ENCODE data around the gene SHOC2.

SHOC2 gene

DNA sequence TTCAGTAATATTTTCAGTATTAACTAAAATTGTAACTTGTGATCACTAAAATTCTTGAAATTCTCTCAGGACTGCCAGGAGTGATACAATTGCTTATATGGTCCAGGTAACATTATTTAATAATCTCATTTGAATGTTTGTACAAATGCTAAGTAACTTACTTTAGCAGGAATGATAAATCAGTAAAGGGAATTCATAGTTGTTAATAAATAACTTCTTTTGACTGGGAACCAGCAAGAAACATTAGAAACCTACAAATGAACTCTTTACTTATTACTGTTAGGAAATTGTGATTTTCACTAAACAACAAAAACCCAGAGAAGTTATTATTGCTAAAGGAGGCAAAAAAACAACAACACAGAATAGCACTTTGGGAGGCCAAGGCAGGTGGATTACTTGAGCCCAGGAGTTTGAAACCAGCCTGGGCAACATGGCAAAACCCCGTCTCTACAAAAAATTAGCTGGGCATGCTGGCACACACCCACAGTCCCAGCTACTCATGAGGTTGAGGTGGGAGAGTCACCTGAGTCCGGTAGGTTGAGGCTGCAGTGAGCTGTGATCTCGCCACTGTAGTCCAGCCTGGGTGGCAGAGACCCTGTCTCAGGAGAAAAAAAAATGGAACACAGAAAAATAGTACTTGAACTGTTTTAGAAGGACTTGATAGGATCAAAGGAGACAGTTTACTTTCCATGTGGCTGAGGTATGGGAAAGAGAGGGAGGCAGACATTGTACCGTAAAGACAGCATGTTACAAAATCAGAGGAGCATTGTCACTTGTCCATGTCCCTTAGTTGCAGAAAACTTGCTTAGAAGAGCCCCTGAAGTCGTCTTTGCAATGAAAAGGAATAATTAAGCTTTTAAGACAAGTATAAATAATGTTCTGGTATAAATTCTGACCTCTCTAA lies 53.1 kb downstream of the SHOC2 start:
- Histone ChIP-seq H3K9me3 (ENCODE audit: control insufficient read depth in 1 of 2, low read length in 2 of 2) (no peaks in the 10 kb centered on the region), H3K4me3 (ENCODE audit: low read depth in 1 of 2, low read length in 2 of 2) (no peak overlapping the region), H3K36me3 (ENCODE audit: control insufficient read depth in 1 of 2, insufficient read depth in 2 of 2, low read length in 2 of 2) (no peaks in the 10 kb centered on the region), H3K27me3 (ENCODE audit: low read depth, low read length) (no peaks in the 10 kb centered on the region), H3K4me1 (ENCODE audit: control insufficient read depth in 1 of 2, insufficient read depth in 2 of 2, low read length in 2 of 2) (peaks cover 0 to 8% of the 10 kb centered on the region in 2 donors), H3K27ac (ENCODE audit: low read length) (no peak overlapping the region)

DNA sequence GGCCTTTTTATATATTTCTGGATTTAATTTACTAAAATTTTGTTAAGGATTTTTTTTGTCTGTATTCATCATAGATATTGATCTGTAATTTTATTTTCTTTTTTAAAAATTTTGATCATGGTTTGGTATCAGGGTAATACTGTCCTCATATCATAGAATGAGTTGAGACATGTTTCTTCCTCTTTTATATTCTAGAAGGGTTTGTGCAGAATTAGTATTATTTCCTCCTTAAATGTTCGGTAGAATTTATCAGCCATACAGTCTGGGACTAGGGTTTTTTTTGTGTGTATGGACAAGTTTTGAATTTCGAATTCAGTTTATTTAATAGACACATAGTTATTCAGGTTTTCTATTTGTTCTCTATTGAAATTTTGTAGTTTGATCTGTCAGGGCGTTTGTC lies 54.0 kb downstream of the SHOC2 start:
- Histone ChIP-seq H3K27ac (ENCODE audit: low read length) (no peak overlapping the region), H3K36me3 (ENCODE audit: control insufficient read depth in 1 of 2, insufficient read depth in 2 of 2, low read length in 2 of 2) (no peaks in the 10 kb centered on the region), H3K9me3 (ENCODE audit: control insufficient read depth in 1 of 2, low read length in 2 of 2) (no peaks in the 10 kb centered on the region), H3K27me3 (ENCODE audit: low read depth, low read length) (no peaks in the 10 kb centered on the region), H3K4me1 (ENCODE audit: control insufficient read depth in 1 of 2, insufficient read depth in 2 of 2, low read length in 2 of 2) (peaks cover 0 to 8% of the 10 kb centered on the region in 2 donors), H3K4me3 (ENCODE audit: low read depth in 1 of 2, low read length in 2 of 2) (no peak overlapping the region)

DNA sequence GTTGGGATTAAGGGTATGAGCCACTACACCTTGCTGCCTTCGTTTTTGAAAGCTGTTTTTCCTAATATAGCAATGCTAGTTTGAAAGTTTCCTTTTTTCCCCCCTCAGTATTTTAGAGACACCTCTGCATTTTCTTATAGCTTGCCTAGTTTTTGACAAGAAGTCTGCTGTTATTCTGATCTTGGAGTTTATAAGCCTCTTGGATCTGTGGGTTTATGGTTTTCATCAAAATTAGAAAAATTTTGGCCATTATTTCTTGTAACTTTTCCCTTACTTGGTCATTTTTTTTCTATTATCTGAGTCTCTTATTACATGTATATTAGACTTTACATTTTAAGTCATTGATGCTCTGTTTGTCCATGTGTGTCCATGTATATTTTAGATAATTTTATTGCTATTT lies 57.2 kb downstream of the SHOC2 start:
- no peak overlapping the region for H3K27ac ChIP-seq (ENCODE audit: low read length)

GRCh38 chr10:110977662-110978061 lies 58.3 kb downstream of the SHOC2 start:
- no peak overlapping the region for H3K27ac ChIP-seq (ENCODE audit: low read length)
- H3K27me3 ChIP-seq (ENCODE audit: low read depth, low read length), result no peaks in the 10 kb centered on the region
- no peak overlapping the region for H3K4me3 ChIP-seq (ENCODE audit: low read depth in 1 of 2, low read length in 2 of 2)
- no peaks in the 10 kb centered on the region for H3K36me3 ChIP-seq (ENCODE audit: control insufficient read depth in 1 of 2, insufficient read depth in 2 of 2, low read length in 2 of 2)
- H3K4me1 ChIP-seq (ENCODE audit: control insufficient read depth in 1 of 2, insufficient read depth in 2 of 2, low read length in 2 of 2), result no peaks in the 10 kb centered on the region
- no peaks in the 10 kb centered on the region for H3K9me3 ChIP-seq (ENCODE audit: control insufficient read depth in 1 of 2, low read length in 2 of 2)

More for the DNA sequence above, 57.2 kb downstream of the SHOC2 start:
- Histone ChIP-seq H3K36me3 (ENCODE audit: control insufficient read depth in 1 of 2, insufficient read depth in 2 of 2, low read length in 2 of 2) (no peaks in the 10 kb centered on the region), H3K4me1 (ENCODE audit: control insufficient read depth in 1 of 2, insufficient read depth in 2 of 2, low read length in 2 of 2) (no peaks in the 10 kb centered on the region), H3K4me3 (ENCODE audit: low read depth in 1 of 2, low read length in 2 of 2) (no peak overlapping the region), H3K27me3 (ENCODE audit: low read depth, low read length) (no peaks in the 10 kb centered on the region), H3K9me3 (ENCODE audit: control insufficient read depth in 1 of 2, low read length in 2 of 2) (no peaks in the 10 kb centered on the region)

GRCh38 chr10:110978204-110978603 lies 58.8 kb downstream of the SHOC2 start:
- H3K27ac ChIP-seq (ENCODE audit: low read length), result no peak overlapping the region
- no peaks in the 10 kb centered on the region for H3K27me3 ChIP-seq (ENCODE audit: low read depth, low read length)
- H3K4me1 ChIP-seq (ENCODE audit: control insufficient read depth in 1 of 2, insufficient read depth in 2 of 2, low read length in 2 of 2), result no peaks in the 10 kb centered on the region
- H3K9me3 ChIP-seq (ENCODE audit: control insufficient read depth in 1 of 2, low read length in 2 of 2), result no peaks in the 10 kb centered on the region
- H3K36me3 ChIP-seq (ENCODE audit: control insufficient read depth in 1 of 2, insufficient read depth in 2 of 2, low read length in 2 of 2), result no peaks in the 10 kb centered on the region
- no peak overlapping the region for H3K4me3 ChIP-seq (ENCODE audit: low read depth in 1 of 2, low read length in 2 of 2)

DNA sequence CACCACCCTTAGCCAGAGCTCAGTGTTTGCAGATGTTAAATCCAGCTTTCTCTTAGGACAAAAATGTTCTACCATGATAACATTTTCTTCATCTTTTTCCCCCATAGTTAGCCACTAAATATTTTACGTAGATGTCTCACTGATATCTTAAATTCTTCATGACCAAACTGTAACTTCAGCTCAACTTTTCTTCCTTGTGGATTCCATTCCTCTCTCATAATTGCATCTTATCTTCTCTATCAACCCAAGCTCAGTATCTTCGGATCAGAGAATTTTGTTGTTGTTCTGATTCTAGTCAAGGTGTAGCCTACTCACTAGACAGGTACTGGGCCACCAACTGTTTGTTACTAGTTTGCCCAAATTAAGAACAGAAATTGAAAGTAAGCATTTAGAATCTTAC lies 60.2 kb downstream of the SHOC2 start:
- Histone ChIP-seq H3K4me3 (ENCODE audit: low read depth in 1 of 2, low read length in 2 of 2) (no peak overlapping the region), H3K36me3 (ENCODE audit: control insufficient read depth in 1 of 2, insufficient read depth in 2 of 2, low read length in 2 of 2) (no peaks in the 10 kb centered on the region), H3K27ac (ENCODE audit: low read length) (no peak overlapping the region), H3K4me1 (ENCODE audit: control insufficient read depth in 1 of 2, insufficient read depth in 2 of 2, low read length in 2 of 2) (no peaks in the 10 kb centered on the region), H3K9me3 (ENCODE audit: control insufficient read depth in 1 of 2, low read length in 2 of 2) (no peaks in the 10 kb centered on the region), H3K27me3 (ENCODE audit: low read depth, low read length) (no peaks in the 10 kb centered on the region)

- Histone ChIP-seq H3K4me1 (ENCODE audit: control insufficient read depth in 1 of 2, insufficient read depth in 2 of 2, low read length in 2 of 2) (no peaks in the 10 kb centered on the region), H3K27ac (ENCODE audit: low read length) (no peak overlapping the region), H3K9me3 (ENCODE audit: control insufficient read depth in 1 of 2, low read length in 2 of 2) (no peaks in the 10 kb centered on the region)
These were observed 61.4 kb downstream of the SHOC2 start for GRCh38 chr10:110980807-110981206.

GRCh38 chr10:110983466-110983865 lies 64.1 kb downstream of the SHOC2 start:
- Histone ChIP-seq H3K27me3 (ENCODE audit: low read depth, low read length) (no peaks in the 10 kb centered on the region), H3K27ac (ENCODE audit: low read length) (no peak overlapping the region)

More at GRCh38 chr10:110980807-110981206, 61.4 kb downstream of the SHOC2 start:
- H3K4me3 ChIP-seq (ENCODE audit: low read depth in 1 of 2, low read length in 2 of 2), result no peak overlapping the region
- H3K27me3 ChIP-seq (ENCODE audit: low read depth, low read length), result no peaks in the 10 kb centered on the region
- H3K36me3 ChIP-seq (ENCODE audit: control insufficient read depth in 1 of 2, insufficient read depth in 2 of 2, low read length in 2 of 2), result no peaks in the 10 kb centered on the region

GRCh38 chr10:110985497-110986275 lies 66.3 kb downstream of the SHOC2 start:
- Histone ChIP-seq H3K36me3 (ENCODE audit: control insufficient read depth in 1 of 2, insufficient read depth in 2 of 2, low read length in 2 of 2) (no peaks in the 10 kb centered on the region), H3K4me3 (ENCODE audit: low read depth in 1 of 2, low read length in 2 of 2) (no peak overlapping the region), H3K27me3 (ENCODE audit: low read depth, low read length) (no peaks in the 10 kb centered on the region), H3K27ac (ENCODE audit: low read length) (no peak overlapping the region), H3K4me1 (ENCODE audit: control insufficient read depth in 1 of 2, insufficient read depth in 2 of 2, low read length in 2 of 2) (no peaks in the 10 kb centered on the region), H3K9me3 (ENCODE audit: control insufficient read depth in 1 of 2, low read length in 2 of 2) (no peaks in the 10 kb centered on the region)

More at GRCh38 chr10:110983466-110983865, 64.1 kb downstream of the SHOC2 start:
- H3K36me3 ChIP-seq (ENCODE audit: control insufficient read depth in 1 of 2, insufficient read depth in 2 of 2, low read length in 2 of 2), result no peaks in the 10 kb centered on the region
- H3K4me1 ChIP-seq (ENCODE audit: control insufficient read depth in 1 of 2, insufficient read depth in 2 of 2, low read length in 2 of 2), result no peaks in the 10 kb centered on the region
- no peak overlapping the region for H3K4me3 ChIP-seq (ENCODE audit: low read depth in 1 of 2, low read length in 2 of 2)
- no peaks in the 10 kb centered on the region for H3K9me3 ChIP-seq (ENCODE audit: control insufficient read depth in 1 of 2, low read length in 2 of 2)

- H3K4me3 ChIP-seq (ENCODE audit: low read depth in 1 of 2, low read length in 2 of 2), result no peak overlapping the region
- no peaks in the 10 kb centered on the region for H3K9me3 ChIP-seq (ENCODE audit: control insufficient read depth in 1 of 2, low read length in 2 of 2)
- no peaks in the 10 kb centered on the region for H3K36me3 ChIP-seq (ENCODE audit: control insufficient read depth in 1 of 2, insufficient read depth in 2 of 2, low read length in 2 of 2)
- H3K4me1 ChIP-seq (ENCODE audit: control insufficient read depth in 1 of 2, insufficient read depth in 2 of 2, low read length in 2 of 2), result no peaks in the 10 kb centered on the region
- no peaks in the 10 kb centered on the region for H3K27me3 ChIP-seq (ENCODE audit: low read depth, low read length)
- no peak overlapping the region for H3K27ac ChIP-seq (ENCODE audit: low read length)
These were observed 69.6 kb downstream of the SHOC2 start for GRCh38 chr10:110989016-110989415.

DNA sequence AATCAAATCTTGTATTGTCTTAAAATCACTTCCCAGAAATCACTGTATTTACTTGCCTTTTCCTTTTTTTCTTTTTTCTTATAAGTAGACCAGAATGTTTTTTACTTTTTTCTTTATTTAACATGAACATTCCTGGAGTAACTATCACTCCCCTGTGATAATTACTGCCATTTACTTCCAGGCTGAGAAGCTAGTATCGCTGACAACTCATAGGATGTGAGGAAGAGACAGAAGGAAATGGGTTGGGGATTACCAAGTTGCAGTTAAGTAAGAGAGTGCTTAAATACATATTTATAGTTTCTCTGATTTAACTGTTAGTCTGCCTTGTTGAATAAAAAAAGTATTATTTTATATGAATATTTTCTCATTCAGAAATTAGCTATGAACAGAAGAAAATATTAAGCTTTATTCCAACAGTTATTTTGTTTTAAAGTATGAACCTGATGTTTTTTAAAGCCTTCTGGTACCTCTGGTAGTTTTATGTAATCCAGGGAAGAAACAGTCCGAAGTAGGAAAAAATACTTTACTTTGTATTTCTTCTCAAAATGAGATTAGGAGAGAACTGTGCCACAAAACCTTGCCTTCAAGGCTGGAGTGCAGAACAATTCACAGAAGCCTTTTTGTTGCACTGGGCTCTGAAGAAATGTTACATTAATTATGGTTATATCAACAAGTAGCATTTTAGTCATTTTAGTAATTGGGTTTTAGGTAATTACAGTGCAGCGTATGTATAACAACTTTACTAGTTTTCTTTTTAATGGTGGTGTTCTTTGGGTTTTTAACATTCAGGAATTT lies 72.8 kb downstream of the SHOC2 start:
- Histone ChIP-seq H3K4me3 (ENCODE audit: low read depth in 1 of 2, low read length in 2 of 2) (no peak overlapping the region), H3K27ac (ENCODE audit: low read length) (no peak overlapping the region), H3K36me3 (ENCODE audit: control insufficient read depth in 1 of 2, insufficient read depth in 2 of 2, low read length in 2 of 2) (no peaks in the 10 kb centered on the region), H3K27me3 (ENCODE audit: low read depth, low read length) (no peaks in the 10 kb centered on the region), H3K4me1 (ENCODE audit: control insufficient read depth in 1 of 2, insufficient read depth in 2 of 2, low read length in 2 of 2) (no peaks in the 10 kb centered on the region), H3K9me3 (ENCODE audit: control insufficient read depth in 1 of 2, low read length in 2 of 2) (no peaks in the 10 kb centered on the region)
